IPS-20b (cell line): ENCODE measurements around the gene IFT43.

ENCODE experiments used
- H3K27ac ChIP-seq: one replicate; pipeline ENCODE4 v1.5.1; 2013; ENCODE audit warnings: low read length
- H3K27me3 ChIP-seq: 2 replicates; pipeline ENCODE4 v1.6.1; 2013; ENCODE audit warnings: mild to moderate bottlenecking, low read length, inconsistent platforms; ENCODE audit not compliant: insufficient read depth
- H3K36me3 ChIP-seq: 2 replicates; pipeline ENCODE4 v1.6.1; 2013; ENCODE audit warnings: low read depth, mild to moderate bottlenecking, inconsistent platforms, low read length, moderate library complexity; ENCODE audit not compliant: insufficient read depth
- H3K4me1 ChIP-seq: 2 replicates; pipeline ENCODE4 v1.6.1; 2013; ENCODE audit warnings: mild to moderate bottlenecking, control low read depth, inconsistent platforms, low read length, moderate library complexity; ENCODE audit not compliant: insufficient read depth
- H3K4me3 ChIP-seq: 2 replicates; pipeline ENCODE4 v1.5.1; 2013; ENCODE audit warnings: mild to moderate bottlenecking, low read length, inconsistent platforms
- H3K9ac ChIP-seq: 2 replicates; pipeline ENCODE4 v1.6.1; 2013; ENCODE audit warnings: low read depth, mild to moderate bottlenecking, inconsistent platforms, low read length, moderate library complexity
- H3K9me3 ChIP-seq: 2 replicates; pipeline ENCODE4 v1.6.1; 2013; ENCODE audit warnings: mild to moderate bottlenecking, low read depth, low read length, inconsistent platforms; ENCODE audit not compliant: insufficient read depth

The IFT43 gene

DNA sequence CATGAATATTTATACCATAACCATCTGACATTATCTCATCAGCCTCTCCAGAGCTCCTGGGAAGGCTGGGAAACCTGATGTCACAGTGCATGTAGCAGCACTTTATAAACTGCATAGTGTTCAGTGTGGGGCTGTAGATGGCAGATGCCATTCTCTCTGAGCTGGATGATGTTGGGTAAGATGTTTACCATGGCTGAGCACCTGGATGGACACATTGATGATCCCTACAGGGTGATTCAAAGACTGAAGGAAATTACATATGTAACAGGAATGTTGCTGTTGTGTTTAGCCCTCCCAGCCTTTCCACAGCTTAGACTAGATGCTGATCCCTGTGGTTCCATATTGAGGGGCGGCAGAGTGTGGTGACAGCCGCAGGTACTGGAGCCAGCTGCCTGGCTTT lies 37.4 kb downstream of the IFT43 start:
- no peak overlapping the region for H3K4me3 ChIP-seq
- H3K27me3 ChIP-seq: no peaks in the 10 kb centered on the region
- H3K27ac ChIP-seq: no peak overlapping the region
- peaks cover 13% of the 10 kb centered on the region for H3K4me1 ChIP-seq
- no peaks in the 10 kb centered on the region for H3K36me3 ChIP-seq
- H3K9me3 ChIP-seq: no peaks in the 10 kb centered on the region
- no peak overlapping the region for H3K9ac ChIP-seq

GRCh38 chr14:76023757-76024156 lies 38.2 kb downstream of the IFT43 start:
- Histone ChIP-seq H3K27me3 (no peaks in the 10 kb centered on the region), H3K4me3 (no peak overlapping the region), H3K36me3 (no peaks in the 10 kb centered on the region), H3K9ac (no peak overlapping the region), H3K4me1 (peaks cover 13% of the 10 kb centered on the region), H3K27ac (no peak overlapping the region), H3K9me3 (no peaks in the 10 kb centered on the region)

DNA sequence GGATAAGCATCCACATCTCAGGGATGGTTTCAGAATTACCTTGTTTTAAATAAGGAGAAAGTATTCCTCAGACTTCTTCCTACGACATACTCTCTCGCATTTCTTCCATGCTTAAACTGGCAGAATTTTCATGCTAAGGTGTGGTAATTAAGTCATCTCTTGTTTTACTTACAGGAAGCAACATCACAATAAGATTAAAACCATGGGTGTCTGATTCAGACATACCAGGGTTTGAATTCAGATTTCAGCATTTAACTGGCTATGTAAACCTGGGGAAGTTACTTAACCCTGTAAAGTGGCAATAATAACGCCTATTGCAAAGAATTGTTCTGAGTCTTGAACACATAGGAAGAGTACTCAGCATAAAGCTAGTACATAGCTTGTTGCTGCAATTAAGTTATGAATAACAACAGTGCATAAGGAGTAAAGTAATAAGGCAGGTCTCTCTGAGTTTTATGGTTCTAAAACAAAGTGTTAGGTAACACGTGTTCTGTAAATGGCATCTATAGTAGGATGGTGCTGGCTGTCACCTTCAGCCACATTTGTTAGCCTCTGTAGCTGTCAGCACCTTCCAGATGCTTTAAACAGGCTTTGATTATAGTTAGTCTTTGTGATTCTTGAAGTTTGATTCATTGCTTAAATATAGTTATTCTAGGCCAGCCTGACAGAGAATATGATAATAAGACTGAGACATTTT lies 38.8 kb downstream of the IFT43 start:
- Histone ChIP-seq H3K9me3 (no peaks in the 10 kb centered on the region), H3K4me3 (no peak overlapping the region), H3K27ac (no peak overlapping the region), H3K4me1 (peaks cover 13% of the 10 kb centered on the region), H3K27me3 (no peaks in the 10 kb centered on the region), H3K36me3 (no peaks in the 10 kb centered on the region), H3K9ac (no peak overlapping the region)

GRCh38 chr14:76034566-76034965 lies 49.0 kb downstream of the IFT43 start:
- H3K27me3 ChIP-seq: no peaks in the 10 kb centered on the region
- no peaks in the 10 kb centered on the region for H3K36me3 ChIP-seq
- H3K4me1 ChIP-seq: no peaks in the 10 kb centered on the region
- H3K27ac ChIP-seq: no peak overlapping the region
- no peaks in the 10 kb centered on the region for H3K9me3 ChIP-seq
- no peak overlapping the region for H3K4me3 ChIP-seq
- no peak overlapping the region for H3K9ac ChIP-seq

GRCh38 chr14:76040704-76041103 lies 55.1 kb downstream of the IFT43 start:
- no peaks in the 10 kb centered on the region for H3K27me3 ChIP-seq
- H3K27ac ChIP-seq: no peak overlapping the region
- no peaks in the 10 kb centered on the region for H3K9me3 ChIP-seq
- H3K36me3 ChIP-seq: no peaks in the 10 kb centered on the region
- H3K4me1 ChIP-seq: no peaks in the 10 kb centered on the region
- no peak overlapping the region for H3K4me3 ChIP-seq
- H3K9ac ChIP-seq: no peak overlapping the region

- H3K9ac ChIP-seq: no peak overlapping the region
- no peak overlapping the region for H3K27ac ChIP-seq
- no peaks in the 10 kb centered on the region for H3K4me1 ChIP-seq
- H3K9me3 ChIP-seq: no peaks in the 10 kb centered on the region
- H3K36me3 ChIP-seq: no peaks in the 10 kb centered on the region
- no peaks in the 10 kb centered on the region for H3K27me3 ChIP-seq
- H3K4me3 ChIP-seq: no peak overlapping the region
These were observed 60.2 kb downstream of the IFT43 start for GRCh38 chr14:76045773-76046172.

DNA sequence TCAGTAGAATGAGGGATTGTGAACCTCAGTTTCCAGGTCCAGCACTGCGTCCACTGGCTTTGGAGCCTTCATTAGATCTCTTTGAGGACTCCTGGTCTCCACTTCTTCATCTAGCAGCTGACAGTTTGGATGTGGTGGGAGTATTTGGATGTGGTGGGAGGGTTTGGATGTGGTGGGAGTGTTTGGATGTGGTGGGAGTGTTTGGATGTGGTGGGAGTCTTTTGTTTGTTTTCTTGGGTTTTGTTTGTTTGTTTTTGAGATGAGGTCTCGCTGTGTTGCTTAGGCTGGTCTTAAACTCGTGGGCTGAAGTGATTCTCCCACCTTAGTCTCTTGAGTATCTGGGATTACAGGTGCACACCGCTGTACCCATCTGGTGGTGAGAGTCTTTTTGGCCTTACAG lies 64.7 kb downstream of the IFT43 start:
- no peak overlapping the region for H3K27ac ChIP-seq
- no peaks in the 10 kb centered on the region for H3K27me3 ChIP-seq
- no peak overlapping the region for H3K4me3 ChIP-seq
- H3K36me3 ChIP-seq: no peaks in the 10 kb centered on the region
- H3K9me3 ChIP-seq: no peaks in the 10 kb centered on the region
- H3K9ac ChIP-seq: no peak overlapping the region
- peaks cover 12% of the 10 kb centered on the region; the same call in 1 of the 2 replicates for H3K4me1 ChIP-seq

- no peak overlapping the region for H3K27ac ChIP-seq
- no peak overlapping the region for H3K4me3 ChIP-seq
- H3K4me1 ChIP-seq: peaks cover 12% of the 10 kb centered on the region; the same call in 1 of the 2 replicates
- H3K9ac ChIP-seq: no peak overlapping the region
- no peaks in the 10 kb centered on the region for H3K27me3 ChIP-seq
- no peaks in the 10 kb centered on the region for H3K36me3 ChIP-seq
- no peaks in the 10 kb centered on the region for H3K9me3 ChIP-seq
These were observed 65.3 kb downstream of the IFT43 start for GRCh38 chr14:76050797-76051392.

DNA sequence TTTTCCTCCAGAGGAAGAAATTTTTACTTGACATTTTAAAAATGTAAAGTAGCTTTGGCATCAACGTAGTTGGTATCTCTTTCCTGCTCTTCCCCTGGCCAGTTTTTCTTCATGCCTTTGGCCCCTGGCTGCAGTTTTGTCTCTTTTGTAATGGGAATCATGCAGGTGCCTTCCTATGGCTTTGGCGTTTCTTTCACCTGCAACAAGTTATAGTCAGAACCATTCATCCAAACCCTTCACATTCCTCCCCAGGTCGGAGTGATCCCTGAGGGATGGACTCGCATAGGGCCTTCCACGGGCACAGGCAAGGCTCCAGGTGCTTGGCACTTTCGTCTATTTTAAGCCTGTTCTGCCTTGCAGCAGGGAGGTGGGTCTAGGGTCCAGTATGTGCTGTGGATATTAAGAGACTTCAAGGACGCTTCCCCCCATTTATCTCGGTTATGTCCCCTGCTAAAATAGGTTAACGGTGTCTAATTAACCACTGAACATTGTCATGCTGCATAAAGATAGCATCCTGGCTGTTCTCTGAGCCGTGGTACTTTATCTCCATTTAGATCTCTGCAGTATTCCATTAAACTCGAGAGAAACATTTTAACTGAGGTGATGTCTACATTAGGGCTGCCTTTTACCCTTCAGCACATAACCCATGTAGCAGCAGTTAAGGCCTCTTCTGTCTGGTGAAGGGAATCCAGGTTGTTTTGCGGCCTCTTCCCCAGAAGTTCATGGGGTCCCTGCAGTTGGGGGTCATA lies 66.3 kb downstream of the IFT43 start:
- H3K9ac ChIP-seq: no peak overlapping the region
- peaks cover 12% of the 10 kb centered on the region; the same call in 1 of the 2 replicates for H3K4me1 ChIP-seq
- H3K27ac ChIP-seq: no peak overlapping the region
- H3K4me3 ChIP-seq: no peak overlapping the region
- H3K9me3 ChIP-seq: no peaks in the 10 kb centered on the region
- H3K36me3 ChIP-seq: no peaks in the 10 kb centered on the region
- H3K27me3 ChIP-seq: no peaks in the 10 kb centered on the region

DNA sequence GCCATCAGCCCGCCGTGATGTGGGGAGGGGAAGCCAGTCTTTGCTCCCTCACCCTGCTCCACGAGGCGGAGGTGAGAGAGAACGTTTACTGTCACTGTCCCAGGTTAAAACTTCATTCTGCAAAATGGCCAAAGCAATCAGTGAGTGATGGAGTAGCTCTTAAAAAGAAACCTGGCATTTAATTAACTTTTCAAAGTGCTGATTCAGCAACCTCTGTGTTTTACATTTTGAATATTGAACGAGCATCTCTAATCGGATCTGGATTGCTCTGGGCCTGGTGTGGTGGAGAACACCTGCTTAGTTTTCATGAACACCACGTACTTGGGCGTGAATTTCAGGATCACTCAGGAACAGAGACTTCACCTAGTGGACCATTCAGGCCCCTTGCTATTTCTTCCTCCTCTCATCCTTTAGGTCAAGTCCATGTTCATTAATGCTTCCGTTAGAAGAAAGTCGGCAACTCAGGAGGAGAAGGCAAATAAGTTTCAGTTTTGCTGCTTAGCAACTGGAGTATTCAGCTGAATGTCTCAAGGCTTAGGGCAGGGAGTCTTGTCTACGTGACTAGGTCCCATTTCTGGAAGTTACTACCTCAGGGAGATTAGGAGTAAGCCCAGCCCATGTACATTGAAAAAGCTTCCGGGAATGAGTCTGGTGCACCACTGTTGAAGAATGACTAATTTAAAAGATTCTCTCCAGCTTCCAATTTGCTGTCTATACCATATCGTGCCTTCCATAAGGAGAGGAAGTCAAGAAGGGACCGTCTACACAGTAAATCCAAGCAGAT lies 68.2 kb downstream of the IFT43 start:
- Histone ChIP-seq H3K4me3 (no peak overlapping the region), H3K9ac (no peak overlapping the region), H3K27ac (no peak overlapping the region), H3K4me1 (peaks cover 12% of the 10 kb centered on the region; the same call in 1 of the 2 replicates), H3K9me3 (no peaks in the 10 kb centered on the region), H3K27me3 (no peaks in the 10 kb centered on the region), H3K36me3 (no peaks in the 10 kb centered on the region)

DNA sequence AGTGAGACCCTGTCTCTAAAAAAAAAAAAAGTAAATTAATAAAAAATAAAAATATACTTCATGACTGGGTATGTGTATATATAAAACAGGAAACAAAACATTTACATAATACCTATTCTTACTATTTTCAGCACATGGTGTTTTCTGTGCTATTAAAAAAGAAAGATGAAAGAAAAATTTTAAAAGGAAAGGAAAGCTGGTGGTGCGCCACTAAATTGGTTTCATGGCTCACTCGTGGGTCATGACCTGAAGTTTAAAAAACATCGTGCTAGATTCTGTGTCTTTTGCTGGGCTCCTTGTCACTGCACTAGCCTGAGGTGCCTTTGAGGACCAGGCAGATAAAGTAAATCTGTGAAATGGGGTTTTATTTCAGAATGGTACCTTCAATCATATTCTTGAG lies 69.8 kb downstream of the IFT43 start:
- H3K36me3 ChIP-seq: no peaks in the 10 kb centered on the region
- no peaks in the 10 kb centered on the region for H3K27me3 ChIP-seq
- peaks cover 12% of the 10 kb centered on the region; the same call in 1 of the 2 replicates for H3K4me1 ChIP-seq
- H3K27ac ChIP-seq: no peak overlapping the region
- H3K9ac ChIP-seq: no peak overlapping the region
- no peaks in the 10 kb centered on the region for H3K9me3 ChIP-seq
- no peak overlapping the region for H3K4me3 ChIP-seq
